T-cell (primary cell): ENCODE data around the gene CAMK2D. TPM values are rescaled to one million over a fixed set of nuclear protein-coding genes. Genes with fewer than 3 reads are reported as not detected.

Experiments
- ATAC-seq, 4 experiments: fragments of 200-7000 bp in 3 of 4; fragments of 150-1000 bp in 1 of 4; cut with Tn5 transposase; replicated peaks in 1 of 4; 1 replicate in 3 of 4; 2 replicates in 1 of 4; pipeline ENCODE4 v1.10.0; 2021; ENCODE audit warnings: moderate library complexity in 3 of 4, mild to moderate bottlenecking in 2 of 4, moderate number of reproducible peaks in 1 of 4
- CTCF ChIA-PET, 2 donors: fragments of 300-600 bp; sonication (Branson Sonifier 250); formaldehyde crosslinking; loops; one replicate each; lab custom pipeline; 2022; ENCODE audit warnings: antibody characterized with exemption in 2 of 2; lab: Charles Lee
- POLR2A ChIA-PET, 2 donors: fragments of 300-600 bp; sonication (Branson Sonifier 250); formaldehyde crosslinking; loops; one replicate each; lab custom pipeline; 2022; ENCODE audit warnings: antibody characterized with exemption in 2 of 2; lab: Charles Lee
- DNase-seq, 35 experiments: peaks; one replicate each; pipeline versions ENCODE4 v3.0.0 to v3.0.0-alpha.2; 2013 to 2023
- H3K27ac ChIP-seq: one replicate; pipeline ENCODE4 v1.5.1; 2013; ENCODE audit warnings: low read length
- H3K27me3 ChIP-seq, 2 experiments: replicated peaks in 1 of 2; 1 replicate in 1 of 2; 2 replicates in 1 of 2; pipeline versions ENCODE4 v1.6.1 to v1.7.0; 2013; ENCODE audit warnings: low read length in 1 of 2, mixed read lengths in 1 of 2; ENCODE audit not compliant: control insufficient read depth in 2 of 2, insufficient read depth in 2 of 2; ENCODE audit errors: extremely low read depth in 1 of 2
- H3K36me3 ChIP-seq, 2 donors: 1 replicate in 1 of 2; 2 replicates in 1 of 2; pipeline versions ENCODE4 v1.6.1 to v1.7.0; 2013; ENCODE audit warnings: low read length in 1 of 2; ENCODE audit not compliant: control insufficient read depth in 2 of 2, insufficient read depth in 1 of 2; ENCODE audit errors: extremely low read depth in 1 of 2
- H3K4me1 ChIP-seq, 2 experiments: 1 replicate in 1 of 2; 2 replicates in 1 of 2; pipeline versions ENCODE4 v1.6.1 to v1.7.0; 2013; ENCODE audit warnings: low read length in 2 of 2, mixed read lengths in 1 of 2; ENCODE audit not compliant: insufficient read depth in 2 of 2, control insufficient read depth in 1 of 2; ENCODE audit errors: extremely low read depth in 1 of 2
- H3K4me3 ChIP-seq, 2 donors: 1 replicate in 1 of 2; 2 replicates in 1 of 2; pipeline versions ENCODE4 v1.5.1 to v1.7.0; 2013; ENCODE audit warnings: mild to moderate bottlenecking in 2 of 2, low read length in 1 of 2, moderate library complexity in 1 of 2; ENCODE audit not compliant: control insufficient read depth in 1 of 2; ENCODE audit errors: extremely low read depth in 1 of 2
- H3K9me3 ChIP-seq: 2 replicates; pipeline ENCODE4 v1.7.0; 2013
- H3K27ac Mint-ChIP-seq, 2 donors: one replicate each; pipeline ENCODE4 v1.8.0; 2020 to 2021; ENCODE audit warnings: mild to moderate bottlenecking in 2 of 2, mixed read lengths in 2 of 2
- H3K27me3 Mint-ChIP-seq, 2 donors: one replicate each; pipeline ENCODE4 v1.8.0; 2021 to 2022; ENCODE audit warnings: mixed read lengths in 2 of 2
- H3K36me3 Mint-ChIP-seq: one replicate; pipeline ENCODE4 v1.8.0; 2021; ENCODE audit warnings: mixed read lengths
- H3K4me1 Mint-ChIP-seq, 3 donors: one replicate each; pipeline ENCODE4 v1.8.0; 2020 to 2022; ENCODE audit warnings: mixed read lengths in 3 of 3, mild to moderate bottlenecking in 1 of 3
- H3K4me3 Mint-ChIP-seq, 3 donors: one replicate each; pipeline ENCODE4 v1.8.0; 2020 to 2022; ENCODE audit warnings: mild to moderate bottlenecking in 3 of 3, mixed read lengths in 3 of 3, moderate library complexity in 3 of 3
- H3K9me3 Mint-ChIP-seq, 3 donors: one replicate each; pipeline ENCODE4 v1.8.0; 2020 to 2022; ENCODE audit warnings: mixed read lengths in 3 of 3
- WGBS: methylation state at CpG from one replicate; pipeline ENCODE4 v1.1.5; 2013; ENCODE audit warnings: missing lambda C conversion rate; ENCODE audit not compliant: insufficient coverage; 5-methylcytosine and 5-hydroxymethylcytosine counted together
- total RNA-seq, 35 experiments: library from RNA in 6 of 35; stranded (reverse) in 6 of 35; fragments of 120-200 nt in 1 of 35; gene quantifications; one replicate each; pipeline versions ENCODE4 v1.2.1 to v1.2.4 and lab custom pipeline; 2013 to 2026

CAMK2D gene
- total RNA-seq, 5 donors from 2014 or later (not counting 1 experiment from before 2014, with no cell fraction given) = 30.9 to 36.2 (median 35.4) TPM

GRCh38 chr4:113684534-113685091 lies 76.9 kb downstream of the CAMK2D start:
- ChIA-PET POLR2A (interaction anchor here in 1 of 2 donors (0.8 kb wide), 1 partner anchor 18 kb away, joined by 3 read pairs; no protein-coding TSS in a partner anchor), CTCF (interaction anchor here (0.6 to 1.7 kb wide), 2 partner anchors 16 to 143 kb away, joined by 3 to 4 read pairs; no protein-coding TSS in a partner anchor)
- Histone ChIP-seq H3K9me3 (no peaks in the 10 kb centered on the region), H3K27ac (peak overlapping the region; percentile 0), H3K4me3 (no peak overlapping the region), H3K4me1 (peaks cover 8 to 23% of the 10 kb centered on the region in 2 experiments), H3K27me3 (no peaks in the 10 kb centered on the region), H3K36me3 (no peaks in the 10 kb centered on the region)
- ATAC-seq (no peak), DNase-seq (peak in 1 of 35 experiments; percentile 19)
- H3K9me3 Mint-ChIP-seq = peaks cover 0 to 6% (median 6%) of the 10 kb centered on the region in 3 donors
- no peaks in the 10 kb centered on the region for H3K27me3 Mint-ChIP-seq
- peaks cover 51 to 62% (median 55%) of the 10 kb centered on the region in 3 donors for H3K4me1 Mint-ChIP-seq
- H3K27ac Mint-ChIP-seq = peak overlapping the region; percentile 78 to 88
- H3K4me3 Mint-ChIP-seq = no peak overlapping the region
- no CpG with 5 or more reads among the region's 2 CpGs for WGBS
- H3K36me3 Mint-ChIP-seq = peaks cover 27% of the 10 kb centered on the region

- H3K36me3 Mint-ChIP-seq = peaks cover 18% of the 10 kb centered on the region
- POLR2A ChIA-PET = interaction anchor here (0.6 to 0.7 kb wide), 3 partner anchors 123 to 1384 kb away, joined by 3 read pairs; no protein-coding TSS in a partner anchor
- CTCF ChIA-PET = no interaction called here
- no peaks in the 10 kb centered on the region for H3K36me3 ChIP-seq
- no peaks in the 10 kb centered on the region for H3K27me3 Mint-ChIP-seq
- no peaks in the 10 kb centered on the region for H3K9me3 ChIP-seq
- H3K9me3 Mint-ChIP-seq = peaks cover 0 to 6% (median 6%) of the 10 kb centered on the region in 3 donors
- WGBS = no CpG with 5 or more reads among the region's 4 CpGs
- ATAC-seq = peak; percentile 97 to 99 (median 98)
- H3K4me1 Mint-ChIP-seq = peaks cover 52 to 54% (median 53%) of the 10 kb centered on the region in 3 donors
- peak overlapping the region; percentile 42 for H3K27ac ChIP-seq
- peak; percentile 30 to 81 (median 59) for DNase-seq
- peak overlapping the region; percentile 78 to 88 for H3K27ac Mint-ChIP-seq
- H3K4me3 ChIP-seq = no peak overlapping the region
- H3K27me3 ChIP-seq = no peaks in the 10 kb centered on the region
- H3K4me1 ChIP-seq = peaks cover 8 to 23% of the 10 kb centered on the region in 2 experiments
- H3K4me3 Mint-ChIP-seq = peak overlapping the region; percentile 32 to 50 (median 40)
These were observed 78.6 kb downstream of the CAMK2D start for GRCh38 chr4:113682730-113683537.

- H3K9me3 Mint-ChIP-seq = peaks cover 0 to 6% (median 6%) of the 10 kb centered on the region in 3 donors
- no peaks in the 10 kb centered on the region for H3K9me3 ChIP-seq
- POLR2A ChIA-PET = interaction anchor here (0.6 to 0.8 kb wide), 2 partner anchors 65 to 82 kb away, joined by 3 read pairs; no protein-coding TSS in a partner anchor
- H3K4me3 Mint-ChIP-seq = no peak overlapping the region
- ATAC-seq (no peak), DNase-seq (no peak)
- H3K27ac Mint-ChIP-seq = no peak overlapping the region
- CTCF ChIA-PET = interaction anchor here in 1 of 2 donors (0.6 to 2.4 kb wide), 2 partner anchors 39 to 42 kb away, joined by 3 to 9 read pairs; no protein-coding TSS in a partner anchor
- H3K36me3 ChIP-seq = no peaks in the 10 kb centered on the region
- H3K27me3 ChIP-seq = no peaks in the 10 kb centered on the region
- H3K4me3 ChIP-seq = no peak overlapping the region
- no peak overlapping the region for H3K27ac ChIP-seq
- H3K4me1 Mint-ChIP-seq = peaks cover 62 to 67% (median 66%) of the 10 kb centered on the region in 3 donors
- peaks cover 14% of the 10 kb centered on the region for H3K36me3 Mint-ChIP-seq
- no peaks in the 10 kb centered on the region for H3K27me3 Mint-ChIP-seq
- H3K4me1 ChIP-seq = peaks cover 3 to 17% of the 10 kb centered on the region in 2 experiments
These were observed 82.9 kb downstream of the CAMK2D start for GRCh38 chr4:113678641-113679040.

GRCh38 chr4:113677325-113677724 lies 84.2 kb downstream of the CAMK2D start:
- WGBS = no CpG with 5 or more reads among the region's 4 CpGs
- H3K9me3 Mint-ChIP-seq = peaks cover 0 to 6% (median 6%) of the 10 kb centered on the region in 3 donors
- Histone ChIP-seq H3K27me3 (no peaks in the 10 kb centered on the region), H3K4me3 (no peak overlapping the region), H3K9me3 (no peaks in the 10 kb centered on the region), H3K27ac (peak overlapping the region; percentile 69), H3K4me1 (peaks cover 8 to 13% of the 10 kb centered on the region in 2 experiments), H3K36me3 (no peaks in the 10 kb centered on the region)
- DNase-seq = peak in 1 of 35 experiments; percentile 61
- H3K36me3 Mint-ChIP-seq = peaks cover 14% of the 10 kb centered on the region
- ChIA-PET CTCF (interaction anchor here in 1 of 2 donors (0.8 to 2.4 kb wide), 3 partner anchors 10 to 130 kb away, joined by 3 to 9 read pairs (median 3); no protein-coding TSS in a partner anchor), POLR2A (interaction anchor here in 1 of 2 donors (0.7 kb wide), 1 partner anchor 10 kb away, joined by 3 read pairs; no protein-coding TSS in a partner anchor)
- H3K27me3 Mint-ChIP-seq = no peaks in the 10 kb centered on the region
- peak; percentile 68 to 92 (median 75) for ATAC-seq
- H3K4me3 Mint-ChIP-seq = peak overlapping the region; percentile 68 to 77 (median 69)
- peaks cover 62 to 66% (median 65%) of the 10 kb centered on the region in 3 donors for H3K4me1 Mint-ChIP-seq
- H3K27ac Mint-ChIP-seq = peak overlapping the region; percentile 88 to 93

GRCh38 chr4:113675731-113676697 lies 85.5 kb downstream of the CAMK2D start:
- H3K4me1 ChIP-seq = peaks cover 8 to 13% of the 10 kb centered on the region in 2 experiments
- Mint-ChIP-seq H3K4me3 (no peak overlapping the region), H3K4me1 (peaks cover 55 to 66% (median 65%) of the 10 kb centered on the region in 3 donors), H3K27ac (peak overlapping the region; percentile 37 to 88), H3K27me3 (no peaks in the 10 kb centered on the region), H3K36me3 (peaks cover 11% of the 10 kb centered on the region), H3K9me3 (peaks cover 0 to 2% (median under 1%) of the 10 kb centered on the region in 3 donors)
- no peak for ATAC-seq
- POLR2A ChIA-PET = interaction anchor here in 1 of 2 donors (0.6 kb wide), 1 partner anchor 9 kb away, joined by 3 read pairs; no protein-coding TSS in a partner anchor
- no peak for DNase-seq
- H3K9me3 ChIP-seq = no peaks in the 10 kb centered on the region
- no peaks in the 10 kb centered on the region for H3K36me3 ChIP-seq
- no peaks in the 10 kb centered on the region for H3K27me3 ChIP-seq
- peak overlapping the region; percentile 69 for H3K27ac ChIP-seq
- CTCF ChIA-PET = interaction anchor here in 1 of 2 donors (1.2 kb wide), 1 partner anchor 9 kb away, joined by 3 read pairs; no protein-coding TSS in a partner anchor
- 98% methylated on average over 2 of the region's 2 CpGs for WGBS
- no peak overlapping the region for H3K4me3 ChIP-seq
